Measurements from ENCODE around the gene POU2AF3. TPM values are rescaled to one million over a fixed set of nuclear protein-coding genes. Genes with fewer than 3 reads are reported as not detected.

The POU2AF3 gene
- total RNA-seq, 1 experiment from 2014 or later: 8.6 TPM

- intact Hi-C loops (cut with micrococcal nuclease; ENCODE audit: unreplicated experiment): no loop called here
- BruUV-seq (replicated peaks): no TSS peak
- Mint-ChIP-seq H3K36me3 (ENCODE audit: insufficient read depth, unreplicated experiment) (peaks cover under 1% of the 10 kb centered on the region), H3K4me3 (ENCODE audit: unreplicated experiment) (no peak overlapping the region), H3K4me1 (ENCODE audit: low read depth, unreplicated experiment) (peaks cover 39% of the 10 kb centered on the region), H3K9me3 (ENCODE audit: unreplicated experiment) (no peaks in the 10 kb centered on the region), H3K27ac (ENCODE audit: unreplicated experiment) (no peak overlapping the region), H3K27me3 (ENCODE audit: insufficient read depth, unreplicated experiment) (no peaks in the 10 kb centered on the region)
- Histone ChIP-seq H3K4me1 (peaks cover 51% of the 10 kb centered on the region), H3K27me3 (replicated peaks; ENCODE audit: control insufficient read depth, insufficient read depth, low read length) (no peaks in the 10 kb centered on the region), H3K36me3 (ENCODE audit: control insufficient read depth, insufficient read depth, low read length) (no peaks in the 10 kb centered on the region), H3K9me3 (no peaks in the 10 kb centered on the region), H3K4me3 (ENCODE audit: low read depth, low read length) (no peak overlapping the region)
- DNase-seq: no peak
- ChIA-PET CTCF (interaction anchor here (0.7 to 2.3 kb wide), 3 partner anchors 57 to 125 kb away, joined by 3 to 18 read pairs (median 3); no protein-coding TSS in a partner anchor), POLR2A (no interaction called here)
- no peak for TF ChIP-seq CTCF (IDR thresholded peaks at IDR 0.05; ENCODE audit: insufficient read depth in 1 of 2, low read depth in 1 of 2, low read length in 1 of 2, severe bottlenecking in 1 of 2, unreplicated experiment in 1 of 2)
Observed at GRCh38 chr11:111302298-111302697, 4.0 kb downstream of the POU2AF3 start.

GRCh38 chr11:111303461-111303860, 5.1 kb downstream of the POU2AF3 start:
- H3K27ac Mint-ChIP-seq (ENCODE audit: unreplicated experiment): no peak overlapping the region
- no peaks in the 10 kb centered on the region for H3K9me3 ChIP-seq
- H3K36me3 ChIP-seq (ENCODE audit: control insufficient read depth, insufficient read depth, low read length): no peaks in the 10 kb centered on the region
- no peaks in the 10 kb centered on the region for H3K9me3 Mint-ChIP-seq (ENCODE audit: unreplicated experiment)
- peaks cover 47% of the 10 kb centered on the region for H3K4me1 Mint-ChIP-seq (ENCODE audit: low read depth, unreplicated experiment)
- peaks cover 62% of the 10 kb centered on the region for H3K4me1 ChIP-seq
- H3K36me3 Mint-ChIP-seq (ENCODE audit: insufficient read depth, unreplicated experiment): no peaks in the 10 kb centered on the region
- POLR2A ChIA-PET: interaction anchor here (0.6 to 1.2 kb wide), 4 partner anchors 30 to 1087 kb away, joined by 3 read pairs; no protein-coding TSS in a partner anchor
- peak; percentile 56 to 69 for DNase-seq
- H3K27me3 Mint-ChIP-seq (ENCODE audit: insufficient read depth, unreplicated experiment): no peaks in the 10 kb centered on the region
- H3K4me3 ChIP-seq (ENCODE audit: low read depth, low read length): no peak overlapping the region
- no TSS peak for BruUV-seq (replicated peaks)
- intact Hi-C loops (cut with micrococcal nuclease; ENCODE audit: unreplicated experiment): loop anchor here (1.0 kb wide), 2 partner anchors 32 to 57 kb away; no protein-coding TSS in a partner anchor
- CTCF ChIA-PET: interaction anchor here (0.6 to 2.3 kb wide), 8 partner anchors 17 to 143 kb away, joined by 3 to 18 read pairs (median 4); no protein-coding TSS in a partner anchor
- H3K27me3 ChIP-seq (replicated peaks; ENCODE audit: control insufficient read depth, insufficient read depth, low read length): no peaks in the 10 kb centered on the region
- H3K4me3 Mint-ChIP-seq (ENCODE audit: unreplicated experiment): peak overlapping the region; percentile 13
- TF ChIP-seq CTCF (IDR thresholded peaks at IDR 0.05; ENCODE audit: insufficient read depth in 1 of 2, low read depth in 1 of 2, low read length in 1 of 2, severe bottlenecking in 1 of 2, unreplicated experiment in 1 of 2): no peak

- TF ChIP-seq CTCF (IDR thresholded peaks at IDR 0.05; ENCODE audit: insufficient read depth in 1 of 2, low read depth in 1 of 2, low read length in 1 of 2, severe bottlenecking in 1 of 2, unreplicated experiment in 1 of 2): no peak
- H3K4me1 Mint-ChIP-seq (ENCODE audit: low read depth, unreplicated experiment): peaks cover 48% of the 10 kb centered on the region
- CTCF ChIA-PET: no interaction called here
Observed at GRCh38 chr11:111305162-111305802, 6.9 kb downstream of the POU2AF3 start.

More at GRCh38 chr11:111305162-111305802, 6.9 kb downstream of the POU2AF3 start:
- H3K27me3 Mint-ChIP-seq (ENCODE audit: insufficient read depth, unreplicated experiment): no peaks in the 10 kb centered on the region
- POLR2A ChIA-PET: no interaction called here
- no peak for DNase-seq
- H3K27me3 ChIP-seq (replicated peaks; ENCODE audit: control insufficient read depth, insufficient read depth, low read length): no peaks in the 10 kb centered on the region
- intact Hi-C loops (cut with micrococcal nuclease; ENCODE audit: unreplicated experiment): no loop called here
- no peak overlapping the region for H3K4me3 Mint-ChIP-seq (ENCODE audit: unreplicated experiment)
- no TSS peak for BruUV-seq (replicated peaks)
- H3K27ac Mint-ChIP-seq (ENCODE audit: unreplicated experiment): no peak overlapping the region
- no peaks in the 10 kb centered on the region for H3K9me3 Mint-ChIP-seq (ENCODE audit: unreplicated experiment)
- H3K4me3 ChIP-seq (ENCODE audit: low read depth, low read length): no peak overlapping the region
- H3K36me3 ChIP-seq (ENCODE audit: control insufficient read depth, insufficient read depth, low read length): no peaks in the 10 kb centered on the region
- H3K9me3 ChIP-seq: no peaks in the 10 kb centered on the region
- H3K36me3 Mint-ChIP-seq (ENCODE audit: insufficient read depth, unreplicated experiment): no peaks in the 10 kb centered on the region
- H3K4me1 ChIP-seq: peaks cover 70% of the 10 kb centered on the region

All from Caco-2 (cell line).